GM23338 (cell line): Measurements from ENCODE around the gene PFKM.

Experiments used
- EZH2 ChIP-seq: fragments of 200-600 bp; sonication (generic); IDR thresholded peaks from one replicate; pipeline ENCODE4 v1.8.0; 2017; ENCODE audit warnings: antibody characterized with exemption, mild to moderate bottlenecking, low read depth; ENCODE audit not compliant: unreplicated experiment
- EZH2phosphoT487 ChIP-seq: fragments of 200-600 bp; sonication (generic); IDR thresholded peaks from one replicate; pipeline ENCODE4 v1.8.1; 2018; ENCODE audit warnings: antibody characterized with exemption; ENCODE audit not compliant: unreplicated experiment
- JUNB ChIP-seq: IDR thresholded peaks from one replicate; pipeline ENCODE4 v1.6.1; 2016; ENCODE audit warnings: antibody characterized with exemption; ENCODE audit not compliant: unreplicated experiment
- POLR2AphosphoS5 ChIP-seq: IDR thresholded peaks from 2 replicates; pipeline ENCODE4 v1.6.1; 2016; ENCODE audit warnings: antibody characterized with exemption, low read depth
- STAT1 ChIP-seq: IDR thresholded peaks from one replicate; pipeline ENCODE4 v1.6.1; 2016; ENCODE audit warnings: antibody characterized with exemption; ENCODE audit not compliant: unreplicated experiment
- ZNF114 ChIP-seq: fragments of 250-450 bp; sonication (Bioruptor Pico); IDR thresholded peaks from 2 replicates; pipeline ENCODE4 v1.5.0; 2020; ENCODE audit warnings: mild to moderate bottlenecking, moderate library complexity
- TF ChIP-seq, protein P1 (sequence below), 2 experiments: fragments of 200-600 bp in 1 of 2; sonication (generic) in 1 of 2; conservative IDR thresholded peaks; 2 replicates each; pipeline versions ENCODE4 v1.5.1 to v1.6.1; 2016 to 2017; ENCODE audit warnings: antibody characterized with exemption in 2 of 2, low read depth in 2 of 2, mild to moderate bottlenecking in 2 of 2, moderate library complexity in 1 of 2

- TF ChIP-seq EZH2, result no peak
- no peak for TF ChIP-seq STAT1
- TF ChIP-seq, protein P1, sequence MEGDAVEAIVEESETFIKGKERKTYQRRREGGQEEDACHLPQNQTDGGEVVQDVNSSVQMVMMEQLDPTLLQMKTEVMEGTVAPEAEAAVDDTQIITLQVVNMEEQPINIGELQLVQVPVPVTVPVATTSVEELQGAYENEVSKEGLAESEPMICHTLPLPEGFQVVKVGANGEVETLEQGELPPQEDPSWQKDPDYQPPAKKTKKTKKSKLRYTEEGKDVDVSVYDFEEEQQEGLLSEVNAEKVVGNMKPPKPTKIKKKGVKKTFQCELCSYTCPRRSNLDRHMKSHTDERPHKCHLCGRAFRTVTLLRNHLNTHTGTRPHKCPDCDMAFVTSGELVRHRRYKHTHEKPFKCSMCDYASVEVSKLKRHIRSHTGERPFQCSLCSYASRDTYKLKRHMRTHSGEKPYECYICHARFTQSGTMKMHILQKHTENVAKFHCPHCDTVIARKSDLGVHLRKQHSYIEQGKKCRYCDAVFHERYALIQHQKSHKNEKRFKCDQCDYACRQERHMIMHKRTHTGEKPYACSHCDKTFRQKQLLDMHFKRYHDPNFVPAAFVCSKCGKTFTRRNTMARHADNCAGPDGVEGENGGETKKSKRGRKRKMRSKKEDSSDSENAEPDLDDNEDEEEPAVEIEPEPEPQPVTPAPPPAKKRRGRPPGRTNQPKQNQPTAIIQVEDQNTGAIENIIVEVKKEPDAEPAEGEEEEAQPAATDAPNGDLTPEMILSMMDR (conservative IDR thresholded peaks at IDR 0.05; ENCODE audit: low read depth in 2 of 2), result no peak
- TF ChIP-seq POLR2AphosphoS5, result no peak
- no peak for TF ChIP-seq EZH2phosphoT487
- TF ChIP-seq JUNB, result no peak
- no peak for TF ChIP-seq ZNF114
Observed at GRCh38 chr12:48074266-48074665, 44.9 kb upstream of the PFKM start.
